MM.1S (cell line): ENCODE results near the gene CCDC38.

Experiments used
- CTCF ChIP-seq: fragments of 300-600 bp; sonication (generic); IDR thresholded peaks from 2 replicates; pipeline ENCODE4 v1.5.1; 2016; ENCODE audit warnings: antibody characterized with exemption, low read length, mixed read lengths
- EZH2 ChIP-seq: fragments of 300-600 bp; sonication (generic); optimal IDR thresholded peaks from 2 replicates; pipeline ENCODE3; 2017; ENCODE audit warnings: low read depth, mild to moderate bottlenecking, antibody characterized with exemption, low read length, mixed read lengths
- EZH2phosphoT487 ChIP-seq: fragments of 300-600 bp; sonication (generic); IDR thresholded peaks from 2 replicates; pipeline ENCODE4 v1.6.1; 2018; ENCODE audit warnings: antibody characterized with exemption, low read length

GRCh38 chr12:95908573-95908972 lies 33.8 kb downstream of the CCDC38 start:
- no peak for TF ChIP-seq CTCF
- TF ChIP-seq EZH2: no peak
- no peak for TF ChIP-seq EZH2phosphoT487
